HepG2 (cell line): ENCODE results near the gene SMIM24. TPM values are rescaled to one million over a fixed set of nuclear protein-coding genes. Genes with fewer than 3 reads are reported as not detected.

ENCODE experiments used
- BHLHE40 ChIP-seq: IDR thresholded peaks from 2 replicates; pipeline ENCODE4 v1.6.1; 2011; ENCODE audit warnings: low read length, improper control_type of control experiment
- FIP1L1 ChIP-seq: fragments of 200-400 bp; formaldehyde crosslinking; IDR thresholded peaks from 2 replicates; pipeline ENCODE4 v1.6.1; 2018; ENCODE audit warnings: low read depth, mild to moderate bottlenecking, low read length, moderate library complexity, borderline replicate concordance; ENCODE audit not compliant: insufficient read depth
- MBD4 ChIP-seq: IDR thresholded peaks from 2 replicates; pipeline ENCODE4 v1.6.1; 2012; ENCODE audit warnings: low read length, inconsistent platforms, borderline replicate concordance
- MEF2D ChIP-seq: sonication (generic); formaldehyde crosslinking; IDR thresholded peaks from 2 replicates; pipeline ENCODE4 v1.5.1; 2020; ENCODE audit warnings: mild to moderate bottlenecking, missing genetic modification reagents
- NR2F2 ChIP-seq: IDR thresholded peaks from 2 replicates; pipeline ENCODE4 v1.6.1; 2012; ENCODE audit warnings: low read depth, inconsistent platforms, borderline replicate concordance
- RARG ChIP-seq: sonication (generic); formaldehyde crosslinking; IDR thresholded peaks from 2 replicates; pipeline ENCODE4 v1.4.0; 2020; ENCODE audit warnings: low read depth, mild to moderate bottlenecking, missing genetic modification reagents
- RXRA ChIP-seq: sonication (generic); formaldehyde crosslinking; IDR thresholded peaks from 2 replicates; pipeline ENCODE4 v1.5.1; 2020; ENCODE audit warnings: missing genetic modification reagents
- SALL2 ChIP-seq: sonication (generic); formaldehyde crosslinking; IDR thresholded peaks from 2 replicates; pipeline ENCODE4 v1.8.1; 2023; ENCODE audit warnings: mild to moderate bottlenecking, missing genetic modification reagents, inconsistent platforms
- ZNF335 ChIP-seq: sonication (generic); formaldehyde crosslinking; IDR thresholded peaks from 2 replicates; pipeline ENCODE4 v1.4.0; 2020; ENCODE audit warnings: missing genetic modification reagents
- ZNF776 ChIP-seq: sonication (generic); formaldehyde crosslinking; IDR thresholded peaks from 2 replicates; pipeline ENCODE4 v1.4.0; 2020; ENCODE audit warnings: mild to moderate bottlenecking, missing genetic modification reagents
- polyA plus RNA-seq, 8 experiments: library from polyadenylated mRNA; depleted of rRNA in 3 of 8; stranded (reverse) in 7 of 8; unstranded in 1 of 8; fragments of >200 nt; fragmentation: Illumina TruSeq in 4 of 8; extraction: Trizol in 4 of 8; gene quantifications; 2 replicates each; pipeline versions ENCODE4 v1.2.1 to v1.2.3, GENCODE V29; 2011 to 2016; ENCODE audit warnings: low read depth in 4 of 8, missing spikeins in 1 of 8, mixed read lengths in 1 of 8; ENCODE audit not compliant: insufficient read depth in 1 of 8
- total RNA-seq, 5 experiments: library from RNA; depleted of rRNA; stranded (reverse); fragments of >200 nt; fragmentation: Illumina TruSeq; extraction: Trizol; gene quantifications; 2 replicates each; pipeline ENCODE4 v1.2.3, GENCODE V29; 2016; ENCODE audit warnings: low read depth in 1 of 5
- TF ChIP-seq, protein P1 (sequence below): sonication (generic); formaldehyde crosslinking; IDR thresholded peaks from 2 replicates; pipeline ENCODE4 v1.5.0; 2020; ENCODE audit warnings: mild to moderate bottlenecking, missing genetic modification reagents
- TF ChIP-seq, protein P2 (sequence below): sonication (generic); formaldehyde crosslinking; IDR thresholded peaks from 2 replicates; pipeline ENCODE4 v1.9.0; 2021; ENCODE audit warnings: mild to moderate bottlenecking, missing genetic modification reagents
- TF ChIP-seq, protein P3 (sequence below): sonication (generic); formaldehyde crosslinking; IDR thresholded peaks from 2 replicates; pipeline ENCODE4 v1.5.1; 2020; ENCODE audit warnings: mild to moderate bottlenecking, missing genetic modification reagents, moderate library complexity
- TF ChIP-seq, protein P4 (sequence below), 2 experiments: sonication (generic) in 1 of 2; formaldehyde crosslinking in 1 of 2; IDR thresholded peaks; 2 replicates each; pipeline versions ENCODE4 v1.5.1 to v1.6.1; 2011 to 2020; ENCODE audit warnings: borderline replicate concordance in 1 of 2, low read depth in 1 of 2, low read length in 1 of 2, mild to moderate bottlenecking in 1 of 2, missing genetic modification reagents in 1 of 2, moderate library complexity in 1 of 2

SMIM24 gene
- total and polyA plus RNA-seq, 2 of the 13 experiments (the other 11 are each of a cell fraction or from before 2014, with no cell fraction given) = 11.2 to 70.6 TPM

DNA sequence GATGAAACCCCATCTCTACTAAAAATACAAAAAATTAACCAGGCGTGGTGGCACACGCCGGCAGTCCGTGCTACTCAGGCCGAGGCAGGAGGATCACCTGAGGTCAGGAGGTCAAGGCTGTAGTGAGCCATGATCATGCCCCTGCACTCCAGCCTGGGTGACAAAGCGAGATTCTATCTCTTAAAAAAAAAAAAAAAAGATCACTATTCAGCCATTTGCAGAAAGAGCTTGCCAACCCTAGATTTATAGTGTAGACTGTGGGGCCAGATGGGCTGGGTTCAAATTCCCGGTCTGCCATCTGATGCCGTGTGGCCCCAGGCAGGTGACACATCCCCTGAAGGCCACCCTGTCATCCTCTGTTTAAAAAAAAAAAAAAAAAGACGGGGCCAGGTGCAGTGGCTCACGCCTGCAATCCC, 28.9 kb downstream of the SMIM24 start (continued):
- TF ChIP-seq, protein P1, sequence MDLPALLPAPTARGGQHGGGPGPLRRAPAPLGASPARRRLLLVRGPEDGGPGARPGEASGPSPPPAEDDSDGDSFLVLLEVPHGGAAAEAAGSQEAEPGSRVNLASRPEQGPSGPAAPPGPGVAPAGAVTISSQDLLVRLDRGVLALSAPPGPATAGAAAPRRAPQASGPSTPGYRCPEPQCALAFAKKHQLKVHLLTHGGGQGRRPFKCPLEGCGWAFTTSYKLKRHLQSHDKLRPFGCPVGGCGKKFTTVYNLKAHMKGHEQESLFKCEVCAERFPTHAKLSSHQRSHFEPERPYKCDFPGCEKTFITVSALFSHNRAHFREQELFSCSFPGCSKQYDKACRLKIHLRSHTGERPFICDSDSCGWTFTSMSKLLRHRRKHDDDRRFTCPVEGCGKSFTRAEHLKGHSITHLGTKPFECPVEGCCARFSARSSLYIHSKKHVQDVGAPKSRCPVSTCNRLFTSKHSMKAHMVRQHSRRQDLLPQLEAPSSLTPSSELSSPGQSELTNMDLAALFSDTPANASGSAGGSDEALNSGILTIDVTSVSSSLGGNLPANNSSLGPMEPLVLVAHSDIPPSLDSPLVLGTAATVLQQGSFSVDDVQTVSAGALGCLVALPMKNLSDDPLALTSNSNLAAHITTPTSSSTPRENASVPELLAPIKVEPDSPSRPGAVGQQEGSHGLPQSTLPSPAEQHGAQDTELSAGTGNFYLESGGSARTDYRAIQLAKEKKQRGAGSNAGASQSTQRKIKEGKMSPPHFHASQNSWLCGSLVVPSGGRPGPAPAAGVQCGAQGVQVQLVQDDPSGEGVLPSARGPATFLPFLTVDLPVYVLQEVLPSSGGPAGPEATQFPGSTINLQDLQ (CRISPR knock-in tag) = no peak
- TF ChIP-seq FIP1L1 (no peak), ZNF776 (CRISPR knock-in tag) (no peak), BHLHE40 (peak; percentile 64), MEF2D (CRISPR knock-in tag) (no peak), RARG (CRISPR knock-in tag) (no peak), SALL2 (CRISPR knock-in tag) (no peak), ZNF335 (no peak), NR2F2 (no peak), RXRA (peak; percentile 72; the same call in 1 of the 2 replicates), MBD4 (no peak)
- TF ChIP-seq, protein P2, sequence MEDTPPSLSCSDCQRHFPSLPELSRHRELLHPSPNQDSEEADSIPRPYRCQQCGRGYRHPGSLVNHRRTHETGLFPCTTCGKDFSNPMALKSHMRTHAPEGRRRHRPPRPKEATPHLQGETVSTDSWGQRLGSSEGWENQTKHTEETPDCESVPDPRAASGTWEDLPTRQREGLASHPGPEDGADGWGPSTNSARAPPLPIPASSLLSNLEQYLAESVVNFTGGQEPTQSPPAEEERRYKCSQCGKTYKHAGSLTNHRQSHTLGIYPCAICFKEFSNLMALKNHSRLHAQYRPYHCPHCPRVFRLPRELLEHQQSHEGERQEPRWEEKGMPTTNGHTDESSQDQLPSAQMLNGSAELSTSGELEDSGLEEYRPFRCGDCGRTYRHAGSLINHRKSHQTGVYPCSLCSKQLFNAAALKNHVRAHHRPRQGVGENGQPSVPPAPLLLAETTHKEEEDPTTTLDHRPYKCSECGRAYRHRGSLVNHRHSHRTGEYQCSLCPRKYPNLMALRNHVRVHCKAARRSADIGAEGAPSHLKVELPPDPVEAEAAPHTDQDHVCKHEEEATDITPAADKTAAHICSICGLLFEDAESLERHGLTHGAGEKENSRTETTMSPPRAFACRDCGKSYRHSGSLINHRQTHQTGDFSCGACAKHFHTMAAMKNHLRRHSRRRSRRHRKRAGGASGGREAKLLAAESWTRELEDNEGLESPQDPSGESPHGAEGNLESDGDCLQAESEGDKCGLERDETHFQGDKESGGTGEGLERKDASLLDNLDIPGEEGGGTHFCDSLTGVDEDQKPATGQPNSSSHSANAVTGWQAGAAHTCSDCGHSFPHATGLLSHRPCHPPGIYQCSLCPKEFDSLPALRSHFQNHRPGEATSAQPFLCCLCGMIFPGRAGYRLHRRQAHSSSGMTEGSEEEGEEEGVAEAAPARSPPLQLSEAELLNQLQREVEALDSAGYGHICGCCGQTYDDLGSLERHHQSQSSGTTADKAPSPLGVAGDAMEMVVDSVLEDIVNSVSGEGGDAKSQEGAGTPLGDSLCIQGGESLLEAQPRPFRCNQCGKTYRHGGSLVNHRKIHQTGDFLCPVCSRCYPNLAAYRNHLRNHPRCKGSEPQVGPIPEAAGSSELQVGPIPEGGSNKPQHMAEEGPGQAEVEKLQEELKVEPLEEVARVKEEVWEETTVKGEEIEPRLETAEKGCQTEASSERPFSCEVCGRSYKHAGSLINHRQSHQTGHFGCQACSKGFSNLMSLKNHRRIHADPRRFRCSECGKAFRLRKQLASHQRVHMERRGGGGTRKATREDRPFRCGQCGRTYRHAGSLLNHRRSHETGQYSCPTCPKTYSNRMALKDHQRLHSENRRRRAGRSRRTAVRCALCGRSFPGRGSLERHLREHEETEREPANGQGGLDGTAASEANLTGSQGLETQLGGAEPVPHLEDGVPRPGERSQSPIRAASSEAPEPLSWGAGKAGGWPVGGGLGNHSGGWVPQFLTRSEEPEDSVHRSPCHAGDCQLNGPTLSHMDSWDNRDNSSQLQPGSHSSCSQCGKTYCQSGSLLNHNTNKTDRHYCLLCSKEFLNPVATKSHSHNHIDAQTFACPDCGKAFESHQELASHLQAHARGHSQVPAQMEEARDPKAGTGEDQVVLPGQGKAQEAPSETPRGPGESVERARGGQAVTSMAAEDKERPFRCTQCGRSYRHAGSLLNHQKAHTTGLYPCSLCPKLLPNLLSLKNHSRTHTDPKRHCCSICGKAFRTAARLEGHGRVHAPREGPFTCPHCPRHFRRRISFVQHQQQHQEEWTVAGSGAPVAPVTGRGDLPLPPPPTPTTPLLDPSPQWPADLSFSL (CRISPR knock-in tag) = no peak
- TF ChIP-seq, protein P3, sequence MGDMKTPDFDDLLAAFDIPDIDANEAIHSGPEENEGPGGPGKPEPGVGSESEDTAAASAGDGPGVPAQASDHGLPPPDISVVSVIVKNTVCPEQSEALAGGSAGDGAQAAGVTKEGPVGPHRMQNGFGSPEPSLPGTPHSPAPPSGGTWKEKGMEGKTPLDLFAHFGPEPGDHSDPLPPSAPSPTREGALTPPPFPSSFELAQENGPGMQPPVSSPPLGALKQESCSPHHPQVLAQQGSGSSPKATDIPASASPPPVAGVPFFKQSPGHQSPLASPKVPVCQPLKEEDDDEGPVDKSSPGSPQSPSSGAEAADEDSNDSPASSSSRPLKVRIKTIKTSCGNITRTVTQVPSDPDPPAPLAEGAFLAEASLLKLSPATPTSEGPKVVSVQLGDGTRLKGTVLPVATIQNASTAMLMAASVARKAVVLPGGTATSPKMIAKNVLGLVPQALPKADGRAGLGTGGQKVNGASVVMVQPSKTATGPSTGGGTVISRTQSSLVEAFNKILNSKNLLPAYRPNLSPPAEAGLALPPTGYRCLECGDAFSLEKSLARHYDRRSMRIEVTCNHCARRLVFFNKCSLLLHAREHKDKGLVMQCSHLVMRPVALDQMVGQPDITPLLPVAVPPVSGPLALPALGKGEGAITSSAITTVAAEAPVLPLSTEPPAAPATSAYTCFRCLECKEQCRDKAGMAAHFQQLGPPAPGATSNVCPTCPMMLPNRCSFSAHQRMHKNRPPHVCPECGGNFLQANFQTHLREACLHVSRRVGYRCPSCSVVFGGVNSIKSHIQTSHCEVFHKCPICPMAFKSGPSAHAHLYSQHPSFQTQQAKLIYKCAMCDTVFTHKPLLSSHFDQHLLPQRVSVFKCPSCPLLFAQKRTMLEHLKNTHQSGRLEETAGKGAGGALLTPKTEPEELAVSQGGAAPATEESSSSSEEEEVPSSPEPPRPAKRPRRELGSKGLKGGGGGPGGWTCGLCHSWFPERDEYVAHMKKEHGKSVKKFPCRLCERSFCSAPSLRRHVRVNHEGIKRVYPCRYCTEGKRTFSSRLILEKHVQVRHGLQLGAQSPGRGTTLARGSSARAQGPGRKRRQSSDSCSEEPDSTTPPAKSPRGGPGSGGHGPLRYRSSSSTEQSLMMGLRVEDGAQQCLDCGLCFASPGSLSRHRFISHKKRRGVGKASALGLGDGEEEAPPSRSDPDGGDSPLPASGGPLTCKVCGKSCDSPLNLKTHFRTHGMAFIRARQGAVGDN (CRISPR knock-in tag) = peak; percentile 30; the same call in 1 of the 2 replicates
- TF ChIP-seq, protein P4, sequence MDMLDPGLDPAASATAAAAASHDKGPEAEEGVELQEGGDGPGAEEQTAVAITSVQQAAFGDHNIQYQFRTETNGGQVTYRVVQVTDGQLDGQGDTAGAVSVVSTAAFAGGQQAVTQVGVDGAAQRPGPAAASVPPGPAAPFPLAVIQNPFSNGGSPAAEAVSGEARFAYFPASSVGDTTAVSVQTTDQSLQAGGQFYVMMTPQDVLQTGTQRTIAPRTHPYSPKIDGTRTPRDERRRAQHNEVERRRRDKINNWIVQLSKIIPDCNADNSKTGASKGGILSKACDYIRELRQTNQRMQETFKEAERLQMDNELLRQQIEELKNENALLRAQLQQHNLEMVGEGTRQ (IDR thresholded peaks at IDR 0.05; ENCODE audit: low read depth, low read length) = no peak
- TF ChIP-seq, protein P4 (CRISPR knock-in tag; IDR thresholded peaks at IDR 0.05; ENCODE audit: borderline replicate concordance) = no peak
